H9 (cell line): ENCODE results near the gene GPC4. TPM values are rescaled to one million over a fixed set of nuclear protein-coding genes. Genes with fewer than 3 reads are reported as not detected.

Experiments used
- DNase-seq: peaks from one replicate; pipeline ENCODE4 v3.0.0-alpha.2; 2017
- H2AFZ ChIP-seq: one replicate; pipeline ENCODE4 v1.6.1; 2013; ENCODE audit warnings: mild to moderate bottlenecking, low read length, control low read depth, moderate library complexity
- H2AK5ac ChIP-seq: 2 replicates; pipeline ENCODE4 v1.6.1; 2013; ENCODE audit warnings: low read length, control low read depth, mixed read lengths; ENCODE audit not compliant: insufficient read length
- H2BK120ac ChIP-seq: one replicate; pipeline ENCODE4 v1.6.1; 2013; ENCODE audit warnings: low read depth, mild to moderate bottlenecking, low read length, control low read depth, inconsistent platforms; ENCODE audit not compliant: poor library complexity, severe bottlenecking
- H2BK12ac ChIP-seq: 2 replicates; pipeline ENCODE4 v1.6.1; 2013; ENCODE audit warnings: low read length, control low read depth, mixed read lengths, low read depth; ENCODE audit not compliant: insufficient read length
- H2BK15ac ChIP-seq: 2 replicates; pipeline ENCODE4 v1.6.1; 2013; ENCODE audit warnings: low read depth, low read length, control low read depth
- H2BK20ac ChIP-seq: one replicate; pipeline ENCODE4 v1.6.1; 2013; ENCODE audit warnings: low read depth, mild to moderate bottlenecking, low read length, control low read depth, inconsistent platforms; ENCODE audit not compliant: poor library complexity, severe bottlenecking
- H2BK5ac ChIP-seq: 2 replicates; pipeline ENCODE4 v1.6.1; 2013; ENCODE audit warnings: low read length, control low read depth, mixed read lengths; ENCODE audit not compliant: insufficient read length
- H3K14ac ChIP-seq: 2 replicates; pipeline ENCODE4 v1.6.1; 2013; ENCODE audit warnings: low read length, control low read depth; ENCODE audit not compliant: insufficient read depth
- H3K18ac ChIP-seq: 2 replicates; pipeline ENCODE4 v1.6.1; 2013; ENCODE audit warnings: low read depth, mild to moderate bottlenecking, mixed read lengths, low read length, control low read depth; ENCODE audit not compliant: insufficient read length
- H3K23ac ChIP-seq: 2 replicates; pipeline ENCODE4 v1.6.1; 2013; ENCODE audit warnings: low read length, control low read depth, mixed read lengths, low read depth; ENCODE audit not compliant: insufficient read length
- H3K23me2 ChIP-seq: 2 replicates; pipeline ENCODE4 v1.6.1; 2013; ENCODE audit warnings: low read depth, mild to moderate bottlenecking, mixed read lengths, low read length, control low read depth; ENCODE audit not compliant: insufficient read length, poor library complexity, severe bottlenecking
- H3K27ac ChIP-seq: 2 replicates; pipeline ENCODE4 v1.5.1; 2013; ENCODE audit warnings: low read length, control low read depth, mixed read lengths, low read depth; ENCODE audit not compliant: insufficient read length
- H3K27me3 ChIP-seq: 2 replicates; pipeline ENCODE4 v1.6.1; 2013; ENCODE audit warnings: low read length, control low read depth, inconsistent platforms; ENCODE audit not compliant: insufficient read depth
- H3K4ac ChIP-seq: 2 replicates; pipeline ENCODE4 v1.6.1; 2013; ENCODE audit warnings: low read depth, mild to moderate bottlenecking, control low read depth, inconsistent platforms, low read length, moderate library complexity
- H3K4me1 ChIP-seq: 2 replicates; pipeline ENCODE4 v1.6.1; 2013; ENCODE audit warnings: low read length, control low read depth, inconsistent platforms; ENCODE audit not compliant: insufficient read depth
- H3K4me2 ChIP-seq: 2 replicates; pipeline ENCODE4 v1.6.1; 2013; ENCODE audit warnings: low read length, control low read depth, mixed read lengths; ENCODE audit not compliant: insufficient read length, insufficient read depth
- H3K56ac ChIP-seq: 2 replicates; pipeline ENCODE4 v1.6.1; 2013; ENCODE audit warnings: low read depth, mild to moderate bottlenecking, mixed read lengths, low read length, control low read depth; ENCODE audit not compliant: insufficient read length
- H3K79me1 ChIP-seq: 2 replicates; pipeline ENCODE4 v1.6.1; 2013; ENCODE audit warnings: low read depth, mild to moderate bottlenecking, moderate library complexity, low read length, control low read depth, inconsistent platforms; ENCODE audit not compliant: insufficient read depth, poor library complexity, severe bottlenecking
- H3K79me2 ChIP-seq: 2 replicates; pipeline ENCODE4 v1.6.1; 2013; ENCODE audit warnings: low read length, control low read depth, inconsistent platforms; ENCODE audit not compliant: insufficient read depth
- H3K9ac ChIP-seq: 2 replicates; pipeline ENCODE4 v1.6.1; 2013; ENCODE audit warnings: low read length, control low read depth, mixed read lengths; ENCODE audit not compliant: insufficient read length; ENCODE audit errors: extremely low read depth
- H3K9me3 ChIP-seq: one replicate; pipeline ENCODE4 v1.6.1; 2013; ENCODE audit warnings: low read depth, low read length, inconsistent platforms; ENCODE audit not compliant: control insufficient read depth
- H3T11ph ChIP-seq: one replicate; pipeline ENCODE4 v1.6.1; 2013; ENCODE audit warnings: mild to moderate bottlenecking, low read length, control low read depth, inconsistent platforms
- H4K20me1 ChIP-seq: one replicate; pipeline ENCODE4 v1.6.1; 2013; ENCODE audit not compliant: control insufficient read depth, insufficient read length, insufficient read depth
- H4K5ac ChIP-seq: 2 replicates; pipeline ENCODE4 v1.6.1; 2013; ENCODE audit warnings: low read depth, mild to moderate bottlenecking, mixed read lengths, low read length, control low read depth; ENCODE audit not compliant: insufficient read length
- H4K8ac ChIP-seq: replicated peaks from 2 replicates; pipeline ENCODE4 v1.6.1; 2013; ENCODE audit warnings: low read length, control low read depth, mixed read lengths, low read depth; ENCODE audit not compliant: insufficient read length
- H4K91ac ChIP-seq: 2 replicates; pipeline ENCODE4 v1.6.1; 2013; ENCODE audit warnings: low read depth, mild to moderate bottlenecking, moderate library complexity, mixed read lengths, low read length, control low read depth; ENCODE audit not compliant: insufficient read length
- H3K27ac Mint-ChIP-seq, 3 experiments: 2 replicates in 2 of 3; 3 replicates in 1 of 3; pipeline ENCODE4 v1.8.0; 2020 to 2021; ENCODE audit warnings: mixed read lengths in 3 of 3, mild to moderate bottlenecking in 1 of 3, moderate library complexity in 1 of 3
- H3K27me3 Mint-ChIP-seq: 2 replicates; pipeline ENCODE4 v1.8.0; 2021; ENCODE audit warnings: low read depth, mild to moderate bottlenecking, moderate library complexity, mixed read lengths
- H3K36me3 Mint-ChIP-seq, 3 experiments: 2 replicates in 2 of 3; 3 replicates in 1 of 3; pipeline ENCODE4 v1.8.0; 2020 to 2021; ENCODE audit warnings: low read depth in 3 of 3, mixed read lengths in 3 of 3; ENCODE audit not compliant: insufficient read depth in 1 of 3
- H3K4me1 Mint-ChIP-seq, 2 experiments: 2 replicates each; pipeline ENCODE4 v1.8.0; 2020; ENCODE audit warnings: mixed read lengths in 2 of 2
- H3K4me3 Mint-ChIP-seq, 2 experiments: 2 replicates in 1 of 2; 3 replicates in 1 of 2; pipeline ENCODE4 v1.8.0; 2020 to 2021; ENCODE audit warnings: mild to moderate bottlenecking in 2 of 2, mixed read lengths in 2 of 2, moderate library complexity in 1 of 2
- H3K9me3 Mint-ChIP-seq, 2 experiments: 2 replicates in 1 of 2; 3 replicates in 1 of 2; pipeline ENCODE4 v1.8.0; 2020; ENCODE audit warnings: mild to moderate bottlenecking in 2 of 2, mixed read lengths in 2 of 2, moderate library complexity in 1 of 2
- WGBS: extraction: QIAGEN DNeasy Blood & Tissue Kit; methylation state at CpG from one replicate; pipeline ENCODE4 v1.1.7; 2013; ENCODE audit warnings: missing lambda C conversion rate, low lambda C conversion rate, mixed read lengths; ENCODE audit not compliant: insufficient read length; ENCODE audit errors: extremely low coverage; 5-methylcytosine and 5-hydroxymethylcytosine counted together
- total RNA-seq: library from RNA; stranded (reverse); gene quantifications from 2 replicates; pipeline ENCODE4 v1.2.1, GENCODE V29; 2021
- TF ChIP-seq, protein P1 (sequence below): fragments of 200-600 bp; sonication (generic); conservative IDR thresholded peaks from 3 replicates; pipeline ENCODE4 v1.8.0; 2021; ENCODE audit warnings: antibody characterized with exemption, mild to moderate bottlenecking

GPC4 gene
- total RNA-seq, 1 experiment from 2014 or later: 416 TPM

DNA sequence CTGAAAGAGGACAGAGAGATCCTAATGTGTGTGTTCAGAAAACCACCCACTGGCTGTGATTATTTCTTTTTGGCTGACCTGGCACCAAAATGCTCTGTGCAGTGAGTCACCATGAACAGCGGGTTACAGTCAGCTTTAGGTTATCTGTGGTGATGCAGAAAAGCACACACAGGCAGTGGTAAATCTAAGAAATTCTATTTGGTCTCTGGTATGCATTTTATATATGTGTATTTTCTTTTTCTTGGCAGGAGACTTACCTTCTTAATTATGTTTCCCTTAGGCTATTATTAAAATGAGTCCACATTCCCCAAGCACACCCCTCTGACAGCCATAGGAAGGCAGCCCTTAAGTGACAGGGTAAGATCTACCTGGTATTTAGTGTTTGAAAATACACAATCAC lies 118.0 kb downstream of the GPC4 start:
- Histone ChIP-seq H3K9me3 (no peaks in the 10 kb centered on the region), H4K5ac (no peak overlapping the region), H3K14ac (no peak overlapping the region), H2BK120ac (no peak overlapping the region), H3K23me2 (no peaks in the 10 kb centered on the region), H3K4me1 (no peaks in the 10 kb centered on the region), H4K91ac (no peak overlapping the region), H3T11ph (no peak overlapping the region), H2BK20ac (no peak overlapping the region), H3K23ac (no peak overlapping the region), H3K79me1 (no peaks in the 10 kb centered on the region), H3K56ac (no peak overlapping the region), H4K20me1 (no peaks in the 10 kb centered on the region), H3K4me2 (no peak overlapping the region), H3K27ac (no peak overlapping the region), H2AK5ac (no peak overlapping the region), H2BK12ac (no peak overlapping the region), H3K18ac (no peak overlapping the region), H3K79me2 (no peaks in the 10 kb centered on the region), H3K27me3 (no peaks in the 10 kb centered on the region), H3K4ac (no peak overlapping the region), H3K9ac (no peak overlapping the region), H2BK15ac (no peak overlapping the region), H2AFZ (no peak overlapping the region), H2BK5ac (no peak overlapping the region), H4K8ac (no peak overlapping the region)
- Mint-ChIP-seq H3K4me1 (peaks cover 0 to 17% of the 10 kb centered on the region in 2 experiments; a peak in 2 of 4 replicates), H3K9me3 (no peaks in the 10 kb centered on the region), H3K36me3 (peaks cover 33 to 70% (median 51%) of the 10 kb centered on the region in 3 experiments), H3K27ac (peak overlapping the region in 1 of 3 experiments; percentile 79; a peak in 2 of 7 replicates), H3K4me3 (no peak overlapping the region), H3K27me3 (no peaks in the 10 kb centered on the region)
- WGBS: no CpG with 5 or more reads among the region's 1 CpG
- TF ChIP-seq, protein P1, sequence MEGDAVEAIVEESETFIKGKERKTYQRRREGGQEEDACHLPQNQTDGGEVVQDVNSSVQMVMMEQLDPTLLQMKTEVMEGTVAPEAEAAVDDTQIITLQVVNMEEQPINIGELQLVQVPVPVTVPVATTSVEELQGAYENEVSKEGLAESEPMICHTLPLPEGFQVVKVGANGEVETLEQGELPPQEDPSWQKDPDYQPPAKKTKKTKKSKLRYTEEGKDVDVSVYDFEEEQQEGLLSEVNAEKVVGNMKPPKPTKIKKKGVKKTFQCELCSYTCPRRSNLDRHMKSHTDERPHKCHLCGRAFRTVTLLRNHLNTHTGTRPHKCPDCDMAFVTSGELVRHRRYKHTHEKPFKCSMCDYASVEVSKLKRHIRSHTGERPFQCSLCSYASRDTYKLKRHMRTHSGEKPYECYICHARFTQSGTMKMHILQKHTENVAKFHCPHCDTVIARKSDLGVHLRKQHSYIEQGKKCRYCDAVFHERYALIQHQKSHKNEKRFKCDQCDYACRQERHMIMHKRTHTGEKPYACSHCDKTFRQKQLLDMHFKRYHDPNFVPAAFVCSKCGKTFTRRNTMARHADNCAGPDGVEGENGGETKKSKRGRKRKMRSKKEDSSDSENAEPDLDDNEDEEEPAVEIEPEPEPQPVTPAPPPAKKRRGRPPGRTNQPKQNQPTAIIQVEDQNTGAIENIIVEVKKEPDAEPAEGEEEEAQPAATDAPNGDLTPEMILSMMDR: no peak
- no peak for DNase-seq
